Vagina (tissue), 2 donors: ENCODE results near the gene PHLDB1.

Experiments used
- CTCF ChIP-seq, 3 experiments: fragments of 450-650 bp in 2 of 3; fragments of 200-600 bp in 1 of 3; sonication (generic) in 1 of 3; IDR thresholded peaks; one replicate each; pipeline ENCODE4 v1.5.1; 2017 to 2019; ENCODE audit warnings: antibody characterized with exemption in 3 of 3, mild to moderate bottlenecking in 2 of 3, moderate library complexity in 2 of 3
- POLR2A ChIP-seq, 2 donors: fragments of 450-650 bp; IDR thresholded peaks; one replicate each; pipeline ENCODE4 v1.6.1; 2017; ENCODE audit warnings: antibody characterized with exemption in 2 of 2, mild to moderate bottlenecking in 2 of 2, moderate library complexity in 2 of 2
- POLR2AphosphoS5 ChIP-seq, 2 donors: sonication (generic); formaldehyde crosslinking; IDR thresholded peaks; one replicate each; pipeline ENCODE4 v1.9.0; 2017; ENCODE audit warnings: antibody characterized with exemption in 2 of 2, mild to moderate bottlenecking in 2 of 2, low read depth in 1 of 2; ENCODE audit not compliant: insufficient read depth in 1 of 2

GRCh38 chr11:118689503-118689851 is 82.1 kb downstream of the PHLDB1 start:
- TF ChIP-seq CTCF (IDR thresholded peaks at IDR 0.05) (no peak), POLR2A (IDR thresholded peaks at IDR 0.05) (no peak), POLR2AphosphoS5 (IDR thresholded peaks at IDR 0.05; ENCODE audit: insufficient read depth in 1 of 2, low read depth in 1 of 2) (no peak)
